Thymus (tissue), 11 donors: ENCODE results near the gene TIAM2. TPM values are rescaled to one million over a fixed set of nuclear protein-coding genes. Genes with fewer than 3 reads are reported as not detected.
A peak's percentile ranks its signal among the peaks of the same experiment; 100 is the strongest.
"Not testable (repeated sequence)": the region's sequence is repeated elsewhere in the genome, so short reads cannot be mapped to it uniquely, and the experiment has no call there.

Experiments
- DNase-seq, 9 donors: peaks; one replicate each; pipeline ENCODE4 v3.0.0-alpha.2; 2013; ENCODE audit warnings: low spot score in 9 of 9, low read depth in 6 of 9, missing footprints in 1 of 9
- H3K27ac ChIP-seq, 2 donors: one replicate each; pipeline ENCODE4 v1.5.1; 2013; ENCODE audit warnings: control low read depth in 1 of 2, low read depth in 1 of 2, low read length in 1 of 2, mild to moderate bottlenecking in 1 of 2, moderate library complexity in 1 of 2
- H3K27me3 ChIP-seq, 2 donors: one replicate each; pipeline ENCODE4 v1.5.1; 2013; ENCODE audit warnings: low read length in 1 of 2; ENCODE audit not compliant: control insufficient read depth in 2 of 2, insufficient read depth in 1 of 2
- H3K36me3 ChIP-seq, 2 donors: one replicate each; pipeline ENCODE4 v1.5.1; 2013; ENCODE audit warnings: low read length in 1 of 2, mild to moderate bottlenecking in 1 of 2, moderate library complexity in 1 of 2; ENCODE audit not compliant: control insufficient read depth in 2 of 2, insufficient read depth in 2 of 2
- H3K4me1 ChIP-seq, 2 donors: one replicate each; pipeline ENCODE4 v1.5.1; 2013; ENCODE audit warnings: low read length in 2 of 2; ENCODE audit not compliant: control insufficient read depth in 2 of 2, insufficient read depth in 2 of 2
- H3K4me3 ChIP-seq, 2 donors: one replicate each; pipeline ENCODE4 v1.5.1; 2013; ENCODE audit warnings: low read length in 2 of 2, control low read depth in 1 of 2, mild to moderate bottlenecking in 1 of 2
- H3K9me3 ChIP-seq, 2 donors: one replicate each; pipeline ENCODE4 v1.5.1; 2013; ENCODE audit warnings: low read length in 1 of 2, mild to moderate bottlenecking in 1 of 2; ENCODE audit not compliant: control insufficient read depth in 2 of 2, insufficient read depth in 1 of 2
- WGBS: extraction: QIAGEN DNeasy Blood & Tissue Kit; methylation state at CpG from one replicate; pipeline ENCODE4 v1.1.7; 2013; 5-methylcytosine and 5-hydroxymethylcytosine counted together
- polyA plus RNA-seq: library from polyadenylated mRNA; stranded (reverse); fragments of 200-250 nt; gene quantifications from one replicate; pipeline ENCODE4 v1.2.3, GENCODE V29; 2013
- total RNA-seq: library from RNA; stranded (reverse); fragments of 120-200 nt; gene quantifications from one replicate; pipeline ENCODE4 v1.2.4, GENCODE V29; 2013
- donor health status: healthy.

TIAM2 gene
- total and polyA plus RNA-seq, 2 donors, result 5.4 to 7.8 TPM

GRCh38 chr6:154960854-154961530 lies 34.1 kb upstream of the TIAM2 start:
- Histone ChIP-seq H3K27me3 (no peaks in the 10 kb centered on the region), H3K4me3 (no peak overlapping the region), H3K36me3 (no peaks in the 10 kb centered on the region), H3K27ac (no peak overlapping the region), H3K4me1 (no peaks in the 10 kb centered on the region), H3K9me3 (no peaks in the 10 kb centered on the region)
- 95% methylated on average over 6 of the region's 6 CpGs for WGBS
- DNase-seq, result no peak

- peaks cover 0 to 5% of the 10 kb centered on the region in 2 donors for H3K9me3 ChIP-seq
- WGBS, result 100% methylated on average over 2 of the region's 2 CpGs
- H3K27ac ChIP-seq, result no peak overlapping the region
- H3K36me3 ChIP-seq, result no peaks in the 10 kb centered on the region
- no peak overlapping the region for H3K4me3 ChIP-seq
- H3K4me1 ChIP-seq, result no peaks in the 10 kb centered on the region
- DNase-seq, result no peak
- no peaks in the 10 kb centered on the region for H3K27me3 ChIP-seq
Observed at GRCh38 chr6:154962753-154963152, 32.4 kb upstream of the TIAM2 start.

DNA sequence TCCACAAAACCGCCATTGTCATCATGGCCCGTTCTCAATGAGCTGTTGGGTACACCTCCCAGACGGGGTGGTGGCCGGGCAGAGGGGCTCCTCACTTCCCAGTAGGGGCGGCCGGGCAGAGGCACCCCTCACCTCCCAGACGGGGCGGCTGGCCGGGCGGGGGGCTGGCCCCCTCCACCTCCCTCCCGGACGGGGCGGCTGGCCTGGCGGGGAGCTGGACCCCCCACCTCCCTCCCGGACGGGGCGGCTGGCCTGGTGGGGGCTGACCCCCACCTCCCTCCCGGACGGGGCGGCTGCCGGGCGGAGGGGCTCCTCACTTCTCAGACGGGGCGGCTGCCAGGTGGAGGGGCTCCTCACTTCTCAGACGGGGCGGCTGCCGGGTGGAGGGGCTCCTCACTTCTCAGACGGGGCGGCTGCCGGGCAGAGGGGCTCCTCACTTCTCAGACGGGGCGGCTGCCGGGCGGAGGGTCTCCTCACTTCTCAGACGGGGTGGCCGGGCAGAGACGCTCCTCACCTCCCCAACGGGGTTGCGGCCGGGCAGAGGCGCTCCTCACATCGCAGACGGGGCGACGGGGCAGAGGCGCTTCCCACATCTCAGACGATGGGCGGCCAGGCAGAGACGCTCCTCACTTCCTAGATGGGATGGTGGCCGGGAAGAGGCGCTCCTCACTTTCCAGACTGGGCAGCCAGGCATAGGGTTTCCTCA lies 28.9 kb upstream of the TIAM2 start:
- not testable (repeated sequence) for H3K27ac ChIP-seq, H3K27me3 ChIP-seq, H3K4me3 ChIP-seq, H3K4me1 ChIP-seq, H3K9me3 ChIP-seq, H3K36me3 ChIP-seq, DNase-seq
- WGBS, result 97% methylated on average over 43 of the region's 51 CpGs

- Histone ChIP-seq H3K9me3 (peaks cover 0 to 5% of the 10 kb centered on the region in 2 donors), H3K4me1 (no peaks in the 10 kb centered on the region), H3K36me3 (no peaks in the 10 kb centered on the region), H3K27me3 (no peaks in the 10 kb centered on the region), H3K27ac (no peak overlapping the region), H3K4me3 (no peak overlapping the region)
- 96% methylated on average over 5 of the region's 5 CpGs for whole genome bisulfite sequencing
- DNase-seq, result no peak
Observed at GRCh38 chr6:154969796-154970195, 25.3 kb upstream of the TIAM2 start.

DNA sequence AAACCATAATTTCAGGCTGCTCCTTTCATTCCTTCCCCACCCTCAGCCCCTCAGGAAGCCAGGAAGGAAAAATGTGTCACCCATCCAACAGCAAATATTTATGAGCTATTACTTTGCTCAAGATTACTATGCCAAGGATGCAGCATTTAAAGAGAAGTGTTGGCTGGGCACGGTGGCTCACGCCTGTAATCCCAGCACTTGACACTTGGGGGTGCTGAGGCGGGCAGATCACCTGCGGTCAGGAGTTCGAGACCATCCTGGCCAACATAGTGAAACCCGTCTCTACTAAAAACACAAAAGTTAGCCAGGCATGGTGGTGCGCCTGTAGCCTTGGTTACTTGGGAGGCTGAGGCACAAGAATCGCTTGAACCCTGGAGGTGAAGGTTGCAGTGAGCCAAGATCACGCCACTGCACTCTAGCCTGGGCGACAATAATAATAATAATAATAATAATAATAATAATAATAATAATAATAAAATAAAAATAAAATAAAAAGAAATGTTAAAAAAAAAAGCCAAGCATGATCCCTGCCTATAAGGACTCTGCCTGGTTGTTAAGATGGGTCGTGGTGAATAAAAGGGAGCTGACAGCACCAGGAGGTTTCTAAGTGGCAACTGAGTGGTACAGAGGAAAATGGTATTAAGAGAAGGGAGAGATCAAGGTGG lies 20.5 kb upstream of the TIAM2 start:
- DNase-seq, result no peak
- no peak overlapping the region for H3K4me3 ChIP-seq
- no peaks in the 10 kb centered on the region for H3K4me1 ChIP-seq
- WGBS, result 91% methylated on average over 11 of the region's 11 CpGs
- no peak overlapping the region for H3K27ac ChIP-seq
- H3K9me3 ChIP-seq, result no peaks in the 10 kb centered on the region
- no peaks in the 10 kb centered on the region for H3K36me3 ChIP-seq
- H3K27me3 ChIP-seq, result no peaks in the 10 kb centered on the region

GRCh38 chr6:154977588-154977987 lies 17.5 kb upstream of the TIAM2 start:
- Histone ChIP-seq H3K4me1 (no peaks in the 10 kb centered on the region), H3K27ac (no peak overlapping the region), H3K4me3 (no peak overlapping the region), H3K9me3 (no peaks in the 10 kb centered on the region), H3K27me3 (no peaks in the 10 kb centered on the region), H3K36me3 (no peaks in the 10 kb centered on the region)
- no peak for DNase-seq
- WGBS, result 97% methylated on average over 5 of the region's 5 CpGs

DNA sequence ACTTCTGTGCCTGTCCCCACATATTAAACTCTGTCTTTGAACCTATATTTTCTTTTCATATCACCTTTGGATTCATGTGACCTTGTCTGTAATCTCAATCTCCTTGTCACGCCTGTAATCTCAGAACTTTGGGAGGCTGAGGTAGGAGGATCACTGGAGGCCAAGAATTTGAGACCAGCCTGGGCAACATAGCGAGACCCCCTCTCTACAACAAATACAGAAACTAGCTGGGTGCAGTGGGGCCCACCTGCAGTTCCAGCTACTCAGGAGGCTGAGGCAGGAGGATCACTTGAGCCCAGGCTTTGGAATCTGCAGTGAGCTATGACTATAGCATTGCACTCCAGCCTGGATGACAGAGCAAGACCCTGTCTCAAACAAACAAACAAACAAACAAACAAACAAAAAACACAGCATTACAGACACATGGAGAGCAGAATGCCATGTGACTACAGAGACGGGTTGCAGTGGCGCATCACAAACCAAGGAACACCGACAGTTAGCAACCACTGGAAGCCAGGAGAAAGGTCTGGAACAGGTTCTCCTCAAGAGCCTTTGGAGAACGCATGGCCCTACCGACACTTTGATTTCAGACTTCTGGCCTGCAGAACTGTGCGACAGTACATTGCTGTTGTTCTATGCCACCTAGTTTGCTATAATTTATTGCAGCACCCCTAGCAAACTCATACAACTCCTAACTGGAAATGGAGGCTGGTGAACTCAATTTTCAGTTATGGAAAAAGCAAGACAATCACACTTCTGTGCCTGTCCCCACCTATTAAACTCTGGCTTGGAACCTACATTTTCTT lies 14.6 kb upstream of the TIAM2 start:
- no peak overlapping the region for H3K4me3 ChIP-seq
- no peak overlapping the region for H3K27ac ChIP-seq
- no peaks in the 10 kb centered on the region for H3K27me3 ChIP-seq
- H3K9me3 ChIP-seq, result no peaks in the 10 kb centered on the region
- WGBS, result 97% methylated on average over 8 of the region's 8 CpGs
- DNase-seq, result no peak
- H3K36me3 ChIP-seq, result no peaks in the 10 kb centered on the region
- no peaks in the 10 kb centered on the region for H3K4me1 ChIP-seq

DNA sequence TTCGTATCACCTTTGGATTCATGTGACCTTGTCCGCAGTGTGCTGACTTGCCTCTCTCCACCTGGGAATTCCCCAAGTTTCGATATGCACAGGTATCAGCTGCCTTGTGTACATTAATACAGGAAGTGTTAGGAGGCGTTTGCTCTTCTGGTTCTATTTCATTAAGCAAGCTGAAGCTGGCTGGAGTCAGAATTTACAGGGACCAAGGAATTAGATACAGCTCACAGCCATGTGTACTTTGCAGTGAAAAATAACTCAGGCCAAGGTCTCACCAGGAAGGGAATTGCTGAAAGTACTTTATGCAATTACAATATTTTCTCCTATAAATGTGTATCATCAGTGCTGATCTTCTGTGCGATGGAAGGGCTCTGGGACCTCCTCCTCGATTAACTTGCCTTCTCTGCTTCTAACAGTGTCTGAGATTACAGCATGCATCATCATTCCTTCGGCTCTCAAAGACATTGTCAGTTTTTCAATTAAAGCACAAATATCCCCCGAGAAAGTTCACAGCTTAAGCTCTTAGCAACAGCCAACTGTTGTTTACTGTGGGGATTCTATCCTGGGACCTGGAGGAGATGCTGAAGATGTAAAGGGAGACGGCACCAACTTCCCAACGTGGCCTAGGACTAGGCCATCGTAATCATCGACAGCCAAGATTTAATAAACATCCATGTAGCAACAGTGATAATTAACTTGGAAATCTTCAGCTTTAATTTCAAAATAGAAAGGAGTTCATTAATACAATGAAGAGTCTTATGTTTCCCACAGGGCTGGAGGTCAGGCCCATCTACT lies 13.8 kb upstream of the TIAM2 start:
- peak in 1 of 9 donors; percentile 21 for DNase-seq
- Histone ChIP-seq H3K27ac (no peak overlapping the region), H3K27me3 (no peaks in the 10 kb centered on the region), H3K36me3 (no peaks in the 10 kb centered on the region), H3K9me3 (no peaks in the 10 kb centered on the region), H3K4me3 (no peak overlapping the region), H3K4me1 (no peaks in the 10 kb centered on the region)
- 92% methylated on average over 12 of the region's 12 CpGs for WGBS
